HTR-8/SVneo (cell line): Measurements from ENCODE around the gene RBM42.

ENCODE experiments used
- DNase-seq: peaks from one replicate; pipeline ENCODE4 v3.0.0; 2011; ENCODE audit warnings: low spot score, mixed read lengths; ENCODE audit not compliant: insufficient read length
- FAIRE-seq: peaks from 2 replicates; lab custom pipeline; 2011; peaks lifted over from hg19 to GRCh38; lab: Jason Lieb, UNC

RBM42 gene

GRCh38 chr19:35619290-35619923 is 9.4 kb upstream of the RBM42 start:
- no peak for FAIRE-seq
- DNase-seq: no peak

DNA sequence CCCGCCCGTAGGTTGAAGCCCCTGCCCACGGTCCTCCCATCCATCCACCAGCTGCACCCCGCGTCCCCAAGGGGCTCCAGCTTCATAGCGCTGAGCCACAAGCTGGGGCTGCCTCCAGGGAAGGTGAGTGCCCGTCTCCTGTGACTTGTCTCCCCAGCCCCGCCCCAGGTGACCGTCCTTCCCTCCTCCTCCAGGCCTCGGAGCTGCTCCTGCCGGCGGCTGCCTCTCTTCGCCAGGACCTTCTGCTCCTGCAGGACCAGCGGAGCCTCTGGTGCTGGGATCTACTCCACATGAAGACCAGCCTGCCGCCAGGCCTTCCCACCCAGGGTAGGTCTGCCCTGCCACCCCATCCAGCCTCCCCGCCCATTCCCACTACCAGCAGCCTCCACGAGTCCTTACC is 8.8 kb upstream of the RBM42 start:
- no peak for FAIRE-seq

DNA sequence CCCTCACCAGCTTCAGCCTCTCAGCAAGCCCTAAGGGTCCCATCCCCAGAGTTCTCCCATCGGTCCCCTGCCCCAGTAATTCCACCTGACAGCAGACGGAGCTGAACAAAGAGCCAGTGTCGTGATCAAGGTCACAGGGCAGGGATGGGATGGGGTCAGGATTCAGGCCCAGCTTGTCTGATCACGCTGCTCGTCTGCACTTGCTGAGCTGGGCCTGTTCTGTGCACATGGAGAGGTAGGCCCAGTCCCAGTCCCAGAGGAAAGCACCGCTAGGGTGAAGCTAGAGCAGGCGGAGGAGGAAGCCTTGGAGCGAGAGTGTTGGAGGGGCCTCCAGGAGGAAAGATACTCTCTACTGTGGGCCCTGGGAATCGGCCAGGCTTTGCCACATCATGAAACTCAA is 7.1 kb upstream of the RBM42 start:
- DNase-seq (no peak), FAIRE-seq (no peak)

More for the DNA sequence above, 8.8 kb upstream of the RBM42 start:
- no peak for DNase-seq

- FAIRE-seq (no peak), DNase-seq (no peak)
Observed at GRCh38 chr19:35622750-35623149, 6.1 kb upstream of the RBM42 start.

DNA sequence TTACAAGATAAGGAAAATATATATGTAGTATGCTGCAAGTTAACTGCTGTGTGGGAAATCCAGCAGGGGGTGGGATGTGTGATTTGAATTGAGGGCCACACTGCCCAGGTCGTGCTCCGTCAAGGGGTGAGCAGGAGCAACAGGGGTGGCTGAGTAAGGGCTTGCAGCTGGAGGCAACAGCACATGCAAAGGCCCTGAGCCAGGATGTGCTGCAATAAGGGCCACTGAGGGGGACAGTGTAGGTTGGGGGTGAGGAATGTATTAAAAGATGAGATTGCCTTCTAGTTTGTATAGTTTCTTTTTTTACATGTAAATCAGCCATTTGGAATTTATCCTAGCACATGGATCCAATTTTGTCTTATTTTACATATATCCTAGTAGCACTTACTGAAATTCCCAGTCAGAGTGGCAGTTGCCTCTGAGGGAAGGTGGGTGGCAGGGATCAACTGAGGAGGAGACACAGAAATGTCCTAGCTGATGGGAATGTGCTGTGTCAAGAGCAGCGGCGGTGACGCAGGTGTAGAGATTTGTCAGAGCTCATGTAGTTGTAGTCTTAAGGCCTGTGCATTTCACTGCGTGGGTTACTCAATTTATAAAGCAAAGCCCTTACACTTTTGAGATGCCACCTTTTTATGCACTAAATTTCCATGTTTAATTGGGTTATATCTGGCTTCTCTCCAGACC is 5.4 kb upstream of the RBM42 start:
- DNase-seq (no peak), FAIRE-seq (no peak)

DNA sequence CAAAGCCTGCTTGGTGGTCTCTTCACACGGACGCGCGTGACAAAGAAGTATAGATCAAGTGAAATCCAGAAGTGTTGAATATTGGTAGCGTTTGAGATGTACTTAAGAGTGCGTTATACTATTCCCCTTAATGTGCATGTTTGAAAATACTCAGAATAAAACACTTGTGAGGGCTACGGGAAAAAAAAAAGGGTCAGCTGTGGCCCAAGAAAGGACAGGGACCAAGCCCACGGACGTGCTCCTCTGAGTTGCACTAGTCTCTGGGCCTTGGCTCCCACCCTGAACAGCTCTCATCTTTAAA is 622 bp upstream of the RBM42 start:
- FAIRE-seq: no peak
- no peak for DNase-seq

GRCh38 chr19:35629332-35629633 is 447 bp downstream of the RBM42 start:
- DNase-seq: no peak
- FAIRE-seq: no peak

- FAIRE-seq: no peak
Observed at GRCh38 chr19:35633727-35634440, 5.0 kb downstream of the RBM42 start.

GRCh38 chr19:35636651-35637050 is 7.8 kb downstream of the RBM42 start:
- DNase-seq: no peak

More at GRCh38 chr19:35633727-35634440, 5.0 kb downstream of the RBM42 start:
- no peak for DNase-seq

DNA sequence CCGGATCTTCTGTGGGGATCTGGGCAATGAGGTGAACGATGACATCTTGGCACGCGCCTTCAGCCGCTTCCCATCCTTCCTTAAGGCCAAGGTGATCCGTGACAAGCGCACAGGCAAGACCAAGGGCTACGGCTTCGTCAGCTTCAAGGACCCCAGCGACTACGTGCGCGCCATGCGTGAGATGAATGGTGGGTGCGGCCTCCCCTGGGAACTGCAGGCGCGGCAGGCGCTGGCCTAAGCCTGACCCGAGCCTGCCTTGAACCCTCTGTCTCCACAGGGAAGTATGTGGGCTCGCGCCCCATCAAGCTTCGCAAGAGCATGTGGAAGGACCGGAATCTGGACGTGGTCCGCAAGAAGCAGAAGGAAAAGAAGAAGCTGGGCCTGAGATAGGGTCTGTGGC is 8.3 kb downstream of the RBM42 start:
- DNase-seq (no peak), FAIRE-seq (no peak)

More at GRCh38 chr19:35636651-35637050, 7.8 kb downstream of the RBM42 start:
- no peak for FAIRE-seq

DNA sequence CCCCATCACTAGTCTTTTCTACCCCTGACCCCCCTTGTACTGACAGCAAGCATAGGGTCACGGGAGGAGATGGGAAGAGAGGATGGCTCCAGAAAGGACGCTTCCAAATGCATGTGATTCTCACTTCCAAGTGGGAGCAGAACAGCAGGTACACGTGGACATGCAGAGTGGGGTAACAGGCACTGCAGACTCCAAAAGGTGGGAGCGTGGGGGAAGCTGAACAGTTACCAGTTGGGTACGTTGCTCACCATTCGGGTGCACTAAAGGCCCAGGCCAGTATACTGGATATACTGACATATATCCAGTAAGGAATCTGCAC is 10.4 kb downstream of the RBM42 start:
- FAIRE-seq: no peak

GRCh38 chr19:35639863-35640262 is 11.0 kb downstream of the RBM42 start:
- no peak for FAIRE-seq

More for the DNA sequence above, 10.4 kb downstream of the RBM42 start:
- DNase-seq: no peak

DNA sequence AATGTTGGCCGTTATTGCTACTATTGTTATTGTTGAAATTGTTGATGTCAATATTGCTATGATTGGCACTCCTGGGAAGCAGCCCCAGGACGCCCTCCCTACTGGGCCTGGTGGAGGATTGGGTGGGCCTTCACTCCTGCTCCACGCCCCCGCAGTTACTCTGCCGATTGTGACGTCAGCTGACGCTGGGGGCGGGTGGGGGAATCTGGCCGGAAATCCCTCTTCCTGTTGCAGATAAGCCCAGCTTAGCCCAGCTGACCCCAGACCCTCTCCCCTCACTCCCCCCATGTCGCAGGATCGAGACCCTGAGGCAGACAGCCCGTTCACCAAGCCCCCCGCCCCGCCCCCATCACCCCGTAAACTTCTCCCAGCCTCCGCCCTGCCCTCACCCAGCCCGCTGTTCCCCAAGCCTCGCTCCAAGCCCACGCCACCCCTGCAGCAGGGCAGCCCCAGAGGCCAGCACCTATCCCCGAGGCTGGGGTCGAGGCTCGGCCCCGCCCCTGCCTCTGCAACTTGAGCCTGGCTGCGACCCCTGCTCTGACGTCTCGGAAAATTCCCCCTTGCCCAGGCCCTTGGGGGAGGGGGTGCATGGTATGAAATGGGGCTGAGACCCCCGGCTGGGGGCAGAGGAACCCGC is 12.8 kb downstream of the RBM42 start, which contains the start of gene ETV2:
Gene ETV2, plus strand, starts transcription at position 231 of the 637 bp plus-strand sequence. CDS start 716 bp downstream, outside the sequence.
- DNase-seq (no peak), FAIRE-seq (no peak)

More at GRCh38 chr19:35639863-35640262, 11.0 kb downstream of the RBM42 start:
- DNase-seq: no peak

- FAIRE-seq (no peak), DNase-seq (no peak)
Observed at GRCh38 chr19:35642312-35642711, 13.5 kb downstream of the RBM42 start.

DNA sequence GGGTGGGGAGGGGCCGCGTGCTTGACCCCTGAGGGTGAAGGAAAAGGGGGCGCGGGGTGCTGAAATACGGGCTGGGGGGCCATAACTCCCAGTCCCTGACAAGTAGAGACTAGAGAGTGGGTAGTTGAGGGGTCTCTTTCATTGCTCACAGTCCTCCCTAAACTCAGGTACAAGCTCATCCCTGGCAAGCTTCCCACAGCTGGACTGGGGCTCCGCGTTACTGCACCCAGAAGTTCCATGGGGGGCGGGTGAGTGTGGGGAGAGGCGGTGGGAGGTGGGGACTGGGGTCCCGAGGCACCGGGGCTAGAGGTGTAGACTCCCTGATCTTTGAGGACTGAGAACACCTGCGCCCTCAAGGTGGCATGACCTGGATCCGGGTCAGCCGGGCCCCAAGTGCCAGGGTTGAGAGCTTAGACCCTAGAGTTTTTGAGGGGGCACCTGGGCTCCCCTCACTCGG is 14.0 kb downstream of the RBM42 start:
- DNase-seq: no peak
- no peak for FAIRE-seq

DNA sequence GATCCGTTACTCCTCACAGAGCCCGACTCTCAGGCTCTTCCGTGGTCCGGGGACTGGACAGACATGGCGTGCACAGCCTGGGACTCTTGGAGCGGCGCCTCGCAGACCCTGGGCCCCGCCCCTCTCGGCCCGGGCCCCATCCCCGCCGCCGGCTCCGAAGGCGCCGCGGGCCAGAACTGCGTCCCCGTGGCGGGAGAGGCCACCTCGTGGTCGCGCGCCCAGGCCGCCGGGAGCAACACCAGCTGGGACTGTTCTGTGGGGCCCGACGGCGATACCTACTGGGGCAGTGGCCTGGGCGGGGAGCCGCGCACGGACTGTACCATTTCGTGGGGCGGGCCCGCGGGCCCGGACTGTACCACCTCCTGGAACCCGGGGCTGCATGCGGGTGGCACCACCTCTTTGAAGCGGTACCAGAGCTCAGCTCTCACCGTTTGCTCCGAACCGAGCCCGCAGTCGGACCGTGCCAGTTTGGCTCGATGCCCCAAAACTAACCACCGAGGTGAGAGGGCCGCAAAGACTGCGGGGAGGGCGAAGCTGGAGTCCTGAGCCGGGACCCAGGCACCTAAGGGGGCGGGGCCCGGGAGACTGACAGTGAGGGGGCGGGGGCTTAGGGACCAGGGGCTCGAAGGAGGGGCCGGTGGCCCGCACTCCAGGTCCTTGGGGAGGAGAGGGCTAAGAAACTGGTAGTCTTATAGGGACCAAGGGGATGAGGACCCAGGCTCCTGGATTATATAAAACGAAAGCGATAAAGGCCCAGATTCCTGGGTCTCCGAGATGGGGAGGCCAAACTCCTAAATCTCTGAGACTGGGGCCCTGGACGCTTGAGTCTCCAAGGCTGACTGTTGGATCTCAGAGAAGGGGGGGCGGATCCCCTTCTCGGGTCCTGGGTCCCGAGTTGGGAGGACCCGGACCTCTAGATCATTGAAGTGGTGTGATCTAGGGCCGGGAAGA is 14.7 kb downstream of the RBM42 start:
- DNase-seq (peak; percentile 92), FAIRE-seq (peak; percentile 20)

GRCh38 chr19:35644206-35644986 is 15.6 kb downstream of the RBM42 start:
- FAIRE-seq: no peak

DNA sequence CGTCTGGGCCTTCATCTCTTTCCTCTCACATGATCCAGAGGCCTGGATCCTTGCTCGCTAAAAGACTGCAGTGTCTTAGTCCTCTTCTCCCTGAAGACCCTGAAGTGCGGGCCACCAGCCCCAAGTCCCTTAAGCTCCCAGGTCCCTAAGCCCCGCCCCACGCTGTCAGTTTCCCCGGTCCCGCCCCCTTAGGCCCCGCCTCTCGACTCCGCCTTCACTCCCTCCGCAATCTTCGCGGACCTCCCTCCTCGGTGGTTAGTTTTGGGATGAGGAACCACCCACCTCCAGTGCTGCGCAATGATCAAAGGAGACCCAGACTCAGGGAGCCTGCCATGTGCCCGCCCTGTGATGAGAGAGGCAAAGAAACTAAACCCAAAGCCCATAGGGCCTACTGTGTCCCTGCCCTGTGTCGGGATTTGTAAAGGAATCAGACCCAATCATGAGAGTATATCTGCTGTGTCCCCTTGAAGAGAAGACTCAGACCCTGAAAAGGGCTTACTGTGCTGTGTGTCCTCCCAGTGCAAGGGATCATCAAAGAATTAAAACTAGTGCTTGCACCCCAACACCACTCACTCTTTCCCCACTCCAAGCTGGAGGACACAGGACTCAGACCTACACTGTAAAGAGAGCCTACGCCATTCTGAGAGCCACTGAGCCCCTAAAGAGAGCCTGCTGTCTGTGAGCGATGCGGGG is 16.3 kb downstream of the RBM42 start:
- FAIRE-seq: no peak
- no peak for DNase-seq

More at GRCh38 chr19:35644206-35644986, 15.6 kb downstream of the RBM42 start:
- DNase-seq: no peak
